IPS-NIHi7 (cell line): ENCODE results near the gene CLCN5.
A peak's percentile ranks its signal among the peaks of the same experiment; 100 is the strongest.

Source experiments
- DNase-seq: peaks from one replicate; pipeline ENCODE4 v3.0.0; 2012; ENCODE audit warnings: mixed read lengths; ENCODE audit errors: extremely low spot score

CLCN5 gene

DNA sequence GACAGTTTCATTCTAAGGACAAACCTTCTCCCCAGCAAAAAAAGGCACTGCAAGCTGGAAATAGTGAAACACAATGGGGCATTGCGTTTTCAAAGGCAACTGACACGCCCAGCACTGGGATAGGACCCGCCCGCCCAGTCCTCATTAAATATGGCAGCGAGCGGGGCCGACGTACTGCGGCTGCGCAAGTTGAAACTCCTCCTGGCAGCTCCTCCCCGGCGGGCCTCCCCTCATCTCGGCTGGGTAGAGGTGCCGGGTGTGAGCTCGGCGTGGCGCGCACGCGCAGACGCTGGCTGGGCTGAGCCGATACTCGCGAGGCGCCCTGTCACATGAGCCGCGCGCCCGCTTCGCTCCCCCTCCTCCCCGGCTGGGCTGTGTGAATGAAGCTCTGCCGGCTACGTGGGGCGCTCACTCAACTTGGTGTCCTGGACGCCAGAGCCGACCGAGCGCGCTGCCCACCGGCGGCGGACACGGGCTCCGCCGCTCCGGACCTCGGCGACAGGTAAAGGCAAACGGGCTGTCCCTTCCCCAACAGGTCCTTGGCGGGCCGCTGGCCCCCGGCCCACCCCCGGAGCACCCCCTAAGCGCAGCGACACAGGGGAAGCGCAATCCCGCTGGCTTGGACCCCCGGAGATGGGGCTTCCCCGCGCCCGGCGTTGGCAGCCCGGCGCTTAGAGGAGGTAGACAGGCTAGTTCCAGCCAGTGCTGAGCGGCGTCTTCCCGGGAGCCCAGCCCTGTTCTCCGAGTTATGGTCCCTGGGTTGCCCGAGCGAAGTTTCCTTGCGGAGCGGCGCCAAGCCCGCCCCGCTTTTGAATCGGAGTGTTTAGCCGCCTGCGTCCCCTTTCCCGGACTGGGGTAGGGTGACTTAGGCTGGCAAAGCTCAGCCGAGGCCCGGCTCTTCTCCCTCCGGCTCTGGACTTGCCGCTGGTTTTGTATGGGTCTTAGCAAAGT lies at the start of gene CLCN5:
CLCN5 (plus strand) TSS at position 306 of the 951 bp plus-strand sequence. CDS start 2,703 bp downstream, outside the sequence.
- DNase-seq: peak; percentile 89

DNA sequence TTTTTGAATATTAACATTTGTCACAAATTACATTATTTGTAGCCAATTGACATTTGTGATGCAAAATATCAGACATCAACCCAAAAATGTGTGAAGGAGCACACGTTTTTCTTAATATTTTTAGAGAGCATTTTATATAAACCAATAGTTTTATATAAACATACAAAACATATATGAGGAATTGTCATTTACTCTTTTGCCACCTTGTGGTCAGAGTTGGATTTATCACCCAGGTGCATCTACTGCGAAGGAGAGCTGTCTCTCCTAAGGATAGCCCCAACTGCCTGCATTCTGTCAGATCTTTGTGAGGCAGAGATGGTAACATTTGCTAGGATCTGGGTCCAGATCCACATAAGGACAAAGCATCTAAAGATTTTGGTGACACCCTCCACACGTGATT lies 45.6 kb upstream of the CLCN5 start:
- DNase-seq: peak; percentile 23

DNA sequence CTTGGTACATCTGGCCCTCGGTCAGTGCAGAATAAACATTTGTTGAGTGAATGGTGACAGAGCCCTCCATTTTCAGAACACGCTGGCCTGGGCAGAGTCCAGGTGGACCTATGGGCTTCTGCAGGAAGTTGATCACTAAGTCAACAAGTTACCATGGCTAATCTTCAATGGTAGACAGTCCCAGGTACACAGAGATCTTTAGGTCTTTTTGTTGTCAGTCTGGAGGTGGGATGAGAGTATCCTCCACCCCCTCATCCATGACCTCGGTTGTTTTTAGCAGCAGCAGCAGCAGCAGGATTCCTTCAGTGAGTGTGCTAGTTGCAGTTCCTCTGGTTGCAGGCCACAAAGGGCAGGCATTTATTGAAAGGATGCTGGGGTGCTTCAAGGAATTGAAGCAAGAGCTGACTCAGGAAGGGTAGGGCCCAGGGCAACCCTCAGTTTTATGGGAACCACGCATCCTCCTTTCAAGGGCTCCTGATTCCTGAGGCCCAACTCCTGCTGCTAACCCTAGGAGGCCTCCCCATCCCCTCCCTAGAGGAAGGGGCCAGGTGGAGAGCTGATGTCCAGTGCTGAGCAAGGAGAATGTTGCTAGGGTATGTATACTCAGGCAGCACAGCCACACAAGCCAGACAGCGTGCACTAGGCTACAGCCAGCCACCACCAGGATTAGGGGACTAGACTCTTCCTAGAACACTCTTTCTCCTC lies 44.8 kb upstream of the CLCN5 start:
- DNase-seq: no peak

DNA sequence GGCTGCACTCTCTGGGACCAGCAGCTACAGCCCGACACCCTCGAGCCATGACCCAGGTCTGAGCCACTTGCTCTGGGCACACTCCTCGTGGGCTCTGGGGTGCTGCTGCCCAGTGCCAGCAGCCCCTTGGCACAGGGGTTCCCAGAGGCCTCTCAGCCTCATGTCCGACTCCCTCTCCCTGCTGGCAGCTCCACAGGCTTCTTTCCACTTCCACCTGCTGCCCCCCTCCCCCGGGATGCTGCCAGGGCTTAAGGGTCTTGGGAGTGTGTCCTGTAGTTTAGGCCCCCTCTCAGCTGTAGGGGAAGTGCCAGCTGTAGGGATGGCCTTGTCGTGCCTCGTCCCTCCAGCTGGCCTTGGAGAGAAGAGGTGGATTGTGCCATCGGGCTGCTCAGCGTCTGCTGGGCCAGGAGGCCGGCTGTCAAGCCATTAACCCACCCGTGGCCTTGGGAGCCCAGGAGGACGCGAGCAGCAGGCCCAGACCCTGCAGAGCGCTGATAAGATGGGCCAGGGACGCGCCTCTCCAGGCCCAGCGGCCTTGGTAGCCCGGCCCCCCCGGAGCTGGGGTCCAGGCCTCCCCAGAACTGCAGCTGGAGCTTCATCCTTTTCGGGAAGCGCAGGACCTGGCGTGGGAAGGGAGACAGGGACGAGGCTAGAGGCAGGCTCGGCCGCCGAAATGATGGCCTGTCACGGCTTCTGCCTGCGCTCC lies 44.1 kb upstream of the CLCN5 start:
- no peak for DNase-seq

DNA sequence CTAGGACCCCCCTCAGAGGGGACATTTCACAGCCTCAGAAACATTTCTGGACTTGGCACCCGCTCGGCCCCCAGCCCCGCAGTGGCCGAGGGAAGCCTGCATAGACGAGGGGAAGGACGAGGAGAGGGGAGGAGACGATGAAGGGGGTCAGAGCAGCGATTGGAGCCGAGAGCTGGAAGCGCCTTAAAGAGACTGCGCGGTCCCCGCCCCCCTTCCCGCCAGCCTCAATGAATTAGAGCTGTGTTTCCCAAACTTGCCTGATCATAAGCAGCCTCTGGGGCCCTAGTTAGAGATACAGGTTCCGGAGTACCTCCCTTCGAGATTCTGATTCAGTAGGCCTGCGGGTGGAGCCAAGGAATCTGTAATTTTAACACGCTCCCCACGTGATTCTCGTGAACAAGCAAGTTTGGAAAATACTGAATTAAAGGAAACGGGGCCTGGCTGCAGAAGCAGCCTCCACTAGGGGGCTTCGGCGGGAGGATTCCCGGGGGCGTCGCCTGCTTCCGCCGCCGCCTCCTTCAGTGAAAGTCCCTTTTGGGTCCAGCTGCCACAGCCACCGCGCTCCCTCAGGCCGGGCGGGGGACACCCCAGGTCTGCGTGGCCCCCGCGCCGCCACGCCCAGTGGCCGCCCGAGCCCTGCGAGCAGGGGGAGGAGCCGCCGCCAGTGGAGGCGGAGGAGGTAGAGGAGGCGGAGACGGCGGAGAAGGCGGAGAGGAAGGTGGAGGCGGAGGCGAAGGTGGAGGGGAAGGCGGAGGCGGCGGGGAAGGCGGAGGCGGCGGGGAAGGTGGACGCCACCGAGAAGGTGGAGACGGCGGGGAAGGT lies 43.4 kb upstream of the CLCN5 start, which contains the start of gene USP27X:
USP27X (plus strand) TSS at position 651 of the 822 bp plus-strand sequence. CDS start 824 bp downstream, outside the sequence.
- DNase-seq: peak; percentile 62

DNA sequence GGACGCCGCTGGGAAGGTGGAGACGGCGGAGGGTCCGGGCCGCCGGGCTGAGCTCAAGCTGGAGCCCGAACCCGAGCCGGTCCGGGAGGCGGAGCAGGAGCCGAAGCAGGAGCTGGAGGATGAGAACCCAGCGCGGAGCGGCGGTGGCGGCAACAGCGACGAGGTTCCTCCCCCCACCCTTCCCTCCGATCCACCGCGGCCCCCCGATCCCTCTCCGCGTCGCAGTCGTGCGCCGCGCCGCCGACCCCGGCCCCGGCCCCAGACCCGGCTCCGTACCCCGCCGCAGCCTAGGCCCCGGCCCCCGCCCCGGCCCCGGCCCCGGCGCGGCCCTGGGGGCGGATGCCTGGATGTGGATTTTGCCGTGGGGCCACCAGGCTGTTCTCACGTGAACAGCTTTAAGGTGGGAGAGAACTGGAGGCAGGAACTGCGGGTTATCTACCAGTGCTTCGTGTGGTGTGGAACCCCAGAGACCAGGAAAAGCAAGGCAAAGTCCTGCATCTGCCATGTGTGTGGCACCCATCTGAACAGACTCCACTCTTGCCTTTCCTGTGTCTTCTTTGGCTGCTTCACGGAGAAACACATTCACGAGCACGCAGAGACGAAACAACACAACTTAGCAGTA lies 42.6 kb upstream of the CLCN5 start:
- peak; percentile 13 for DNase-seq

DNA sequence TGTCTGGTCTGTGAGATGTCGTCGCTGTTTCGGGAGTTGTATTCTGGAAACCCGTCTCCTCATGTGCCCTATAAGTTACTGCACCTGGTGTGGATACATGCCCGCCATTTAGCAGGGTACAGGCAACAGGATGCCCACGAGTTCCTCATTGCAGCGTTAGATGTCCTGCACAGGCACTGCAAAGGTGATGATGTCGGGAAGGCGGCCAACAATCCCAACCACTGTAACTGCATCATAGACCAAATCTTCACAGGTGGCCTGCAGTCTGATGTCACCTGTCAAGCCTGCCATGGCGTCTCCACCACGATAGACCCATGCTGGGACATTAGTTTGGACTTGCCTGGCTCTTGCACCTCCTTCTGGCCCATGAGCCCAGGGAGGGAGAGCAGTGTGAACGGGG lies 41.7 kb upstream of the CLCN5 start:
- no peak for DNase-seq

DNA sequence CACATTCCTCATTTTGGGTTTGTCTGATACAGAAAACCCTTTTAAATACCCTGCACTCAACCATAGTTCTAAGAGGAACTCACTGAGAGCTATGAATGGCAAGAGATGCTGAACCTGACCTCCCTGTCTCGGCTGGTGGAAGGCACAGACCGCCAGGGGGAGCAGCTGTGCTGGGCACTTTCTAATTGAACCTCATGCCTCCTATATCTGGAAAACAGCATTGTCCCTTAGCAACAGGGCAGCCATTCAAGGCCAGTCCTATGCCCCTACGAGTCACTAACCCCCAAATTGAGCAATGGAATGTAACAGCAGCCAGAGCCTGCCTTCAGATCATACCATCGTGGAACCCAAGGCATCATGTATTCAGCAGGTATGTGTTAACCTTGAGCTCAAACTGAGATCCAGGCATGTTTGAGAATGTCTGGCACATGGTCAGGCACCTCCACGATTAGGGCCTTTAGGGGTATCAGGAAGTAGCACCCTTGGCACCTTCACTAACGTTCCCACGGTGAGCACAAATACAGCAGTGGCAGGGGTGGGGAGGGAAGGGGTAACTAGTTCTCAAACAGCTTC lies 38.0 kb upstream of the CLCN5 start:
- DNase-seq: peak; percentile 47

DNA sequence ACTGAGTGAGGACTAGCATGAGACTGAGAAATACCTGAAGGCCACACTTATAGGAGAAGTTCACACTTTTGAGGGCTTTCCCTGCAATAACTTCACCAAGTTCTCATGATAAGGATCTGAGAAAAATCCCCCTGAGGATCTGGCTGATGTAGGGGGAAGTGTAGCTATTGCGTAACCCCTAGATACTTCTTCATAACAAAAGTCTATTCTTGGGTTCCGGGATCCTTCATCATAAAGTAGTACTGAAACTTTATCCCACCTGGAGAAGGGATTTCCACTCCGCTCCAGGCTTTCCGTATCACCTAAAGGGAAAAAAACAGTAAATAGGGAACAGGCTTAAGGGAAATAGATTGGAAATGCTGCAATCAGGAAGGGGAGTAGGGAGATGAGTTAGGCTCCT lies 29.9 kb upstream of the CLCN5 start:
- DNase-seq: no peak

DNA sequence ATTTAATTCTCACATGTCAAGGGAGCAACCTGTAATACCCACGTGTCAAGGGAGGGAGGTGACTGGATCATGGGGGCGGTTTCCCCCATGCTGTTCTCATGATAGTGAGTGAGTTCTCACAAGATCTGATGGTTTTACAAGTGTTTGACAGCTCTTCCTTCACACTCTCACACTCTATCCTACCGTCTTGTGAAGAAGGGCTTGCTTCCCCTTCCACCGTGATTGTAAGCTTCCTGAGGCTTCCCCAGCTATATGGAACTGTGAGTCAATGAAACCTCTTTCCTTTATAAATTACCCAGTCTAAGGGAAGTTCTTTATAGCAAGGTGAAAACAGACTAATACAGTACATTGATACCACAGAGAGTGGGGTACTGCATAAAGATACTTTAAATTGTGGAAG lies 25.4 kb upstream of the CLCN5 start:
- DNase-seq: no peak

DNA sequence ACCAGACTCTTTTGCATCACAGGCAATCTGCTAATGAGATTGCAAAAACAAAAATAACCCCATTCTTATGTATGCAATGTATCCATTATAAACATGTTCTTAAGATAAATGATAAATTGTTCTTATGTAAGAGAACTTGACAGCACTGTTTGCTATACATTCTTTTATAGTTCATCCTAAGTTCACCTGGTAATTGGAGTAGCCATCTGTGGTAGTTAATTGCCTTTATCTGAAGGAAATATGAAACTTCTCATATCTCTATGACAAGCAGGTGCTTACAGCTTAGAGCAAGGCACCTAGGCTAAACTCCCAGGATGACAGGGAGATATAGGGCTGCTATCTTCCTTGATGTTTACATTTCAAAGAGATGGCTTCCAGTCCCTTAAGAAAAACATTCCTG lies 21.3 kb upstream of the CLCN5 start:
- DNase-seq: no peak

DNA sequence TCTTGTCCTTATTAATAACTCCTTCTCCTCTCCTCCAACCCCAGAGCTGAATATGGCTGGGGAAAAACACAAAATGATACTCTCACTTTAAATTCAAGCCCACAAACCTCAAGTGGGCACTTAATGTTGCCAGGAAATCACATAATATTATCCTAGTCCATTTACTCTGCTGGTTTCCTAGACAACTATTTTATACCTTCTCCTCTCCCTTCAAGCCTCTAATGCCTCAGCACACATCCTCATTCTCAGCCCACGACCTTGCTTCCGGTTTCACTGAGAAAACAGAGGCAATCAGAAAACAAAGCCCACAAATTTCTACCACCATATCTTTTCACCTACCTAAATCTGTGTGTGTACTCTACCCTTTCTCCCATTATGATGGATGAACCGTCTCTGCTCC lies 12.1 kb upstream of the CLCN5 start:
- DNase-seq: no peak

DNA sequence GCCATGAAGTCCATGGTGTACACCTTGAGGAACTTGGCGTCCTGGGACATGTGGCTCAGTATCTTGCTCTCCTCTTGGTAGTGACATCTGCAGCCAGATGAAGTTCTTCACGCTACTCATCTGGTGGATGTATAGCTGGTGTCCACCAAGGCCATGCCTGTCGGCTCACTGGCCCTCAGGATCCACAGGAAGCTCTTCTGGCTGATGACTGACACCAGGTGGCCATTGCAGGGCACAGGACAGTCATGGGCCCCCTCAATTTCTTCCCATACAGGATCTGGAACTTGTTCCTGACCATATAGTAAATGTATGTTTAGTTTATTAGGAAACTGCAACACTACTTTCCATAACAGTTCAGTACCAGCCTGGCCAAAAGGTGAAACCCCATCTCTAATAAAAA lies 10.3 kb upstream of the CLCN5 start:
- DNase-seq: peak; percentile 18

DNA sequence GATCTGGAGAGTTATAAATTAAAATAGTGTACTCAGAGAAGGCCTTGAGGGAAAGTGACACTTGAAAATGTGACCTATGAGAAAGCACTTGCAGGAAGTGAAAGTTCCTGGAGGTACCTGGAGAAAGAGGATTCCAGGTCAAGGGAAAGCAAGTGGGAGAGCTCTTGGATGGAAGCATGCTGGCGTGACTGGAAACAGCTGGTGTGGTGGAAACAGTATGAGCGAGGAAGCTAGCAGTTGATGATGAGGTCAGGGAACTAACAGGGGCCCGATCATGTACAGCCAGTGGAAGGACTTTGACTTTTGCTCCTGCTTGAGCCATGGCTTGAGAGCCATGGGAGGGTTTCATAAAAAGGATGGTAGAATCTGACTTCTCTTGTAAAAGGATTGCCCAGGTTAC lies 9.5 kb upstream of the CLCN5 start:
- DNase-seq: no peak

DNA sequence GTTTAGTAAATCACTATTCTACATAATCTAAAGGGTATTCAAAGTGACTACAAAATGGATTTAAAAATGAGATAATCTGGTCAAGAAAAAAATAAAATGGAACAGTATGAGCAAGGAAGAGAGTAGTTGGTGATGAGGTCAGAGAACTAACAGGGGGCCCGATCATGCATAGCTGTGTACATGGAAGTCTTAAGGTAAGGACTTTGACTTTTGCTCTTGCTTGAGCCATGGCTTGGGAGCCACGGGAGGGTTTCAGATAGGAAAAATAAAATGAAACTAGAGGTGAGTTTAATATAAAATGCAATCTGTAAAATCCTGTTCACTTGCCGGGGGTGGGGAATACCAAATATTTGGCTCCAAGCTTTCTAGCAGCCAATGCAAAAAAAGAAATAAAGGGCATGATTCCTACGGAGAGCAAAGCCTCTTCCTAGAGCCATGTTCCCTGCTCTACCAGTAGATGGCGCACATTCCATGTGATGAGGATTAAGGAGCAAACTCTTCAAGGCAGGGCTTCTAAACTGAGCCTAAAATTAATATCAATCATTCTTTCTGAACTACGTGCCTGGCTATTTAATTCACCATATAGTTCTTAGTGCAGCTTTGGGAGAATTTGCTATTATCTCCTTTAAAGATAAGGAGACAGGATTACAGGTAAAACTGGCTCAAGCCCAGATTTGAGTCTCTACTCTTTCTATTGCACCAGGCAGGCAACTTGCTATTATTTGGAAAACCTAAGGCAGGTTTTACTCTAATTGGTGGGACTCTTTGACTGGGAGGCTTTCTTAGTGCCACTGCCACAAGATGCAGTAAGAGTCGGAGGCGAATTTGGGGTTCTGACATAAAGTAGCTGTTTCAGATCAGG lies 6.8 kb upstream of the CLCN5 start:
- peak; percentile 50 for DNase-seq

DNA sequence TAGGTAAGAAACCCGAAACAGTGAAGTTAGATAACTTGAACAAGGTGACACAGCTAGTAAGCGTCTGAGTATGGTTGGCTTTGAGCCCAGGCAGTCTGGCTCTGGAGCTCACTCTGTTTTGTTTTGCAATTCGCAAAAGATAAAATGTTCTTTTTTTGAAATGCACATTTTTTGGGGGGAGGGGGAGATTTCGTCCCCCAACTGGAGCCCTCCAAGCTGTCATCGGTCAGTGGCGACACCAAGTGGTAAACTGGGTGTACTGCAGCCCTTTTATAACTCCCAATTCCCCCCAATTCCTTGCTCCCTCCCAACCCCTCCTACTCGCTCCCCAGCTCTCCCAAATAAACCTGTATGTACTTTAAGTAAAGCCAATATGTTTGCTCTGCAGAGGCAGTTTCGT lies 2.8 kb upstream of the CLCN5 start:
- DNase-seq: peak; percentile 49

DNA sequence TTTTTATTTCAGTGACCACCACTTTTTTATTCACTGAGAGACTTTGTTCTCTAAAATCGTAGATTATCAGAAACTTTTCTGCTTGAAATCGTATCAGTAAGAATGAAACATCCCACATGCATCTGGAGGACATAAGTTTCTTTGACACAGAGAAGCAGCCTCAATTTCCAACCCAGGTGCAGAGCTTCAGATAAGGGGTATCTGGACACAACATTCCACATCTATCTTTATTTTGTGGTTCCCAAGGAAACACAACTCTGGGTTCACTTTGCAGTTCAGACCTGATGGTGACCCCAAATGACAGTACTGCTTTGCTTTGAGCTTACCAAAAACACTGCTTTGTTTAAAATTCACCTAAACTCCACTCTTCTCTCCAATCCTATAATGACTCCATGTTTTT lies 1.3 kb upstream of the CLCN5 start:
- no peak for DNase-seq

DNA sequence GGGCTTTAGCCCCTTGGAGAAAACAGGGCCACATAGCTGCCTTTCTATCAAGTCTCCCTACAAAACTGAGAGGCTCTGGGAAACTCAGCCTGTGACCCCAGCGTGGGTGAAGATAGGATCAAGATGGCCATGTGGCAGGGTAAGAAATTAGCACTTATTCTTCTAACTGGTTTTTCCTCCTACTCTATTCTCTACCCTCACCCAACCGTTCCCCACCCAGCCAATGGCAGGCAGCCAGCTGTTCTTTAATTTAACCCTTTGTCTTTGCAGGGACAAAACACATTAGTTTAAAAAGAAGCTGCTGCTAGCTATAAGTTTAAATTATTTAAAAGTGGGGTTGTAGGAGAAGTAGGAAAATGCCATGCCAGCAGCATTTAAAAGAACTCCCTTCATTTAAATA lies 2.8 kb downstream of the CLCN5 start:
- no peak for DNase-seq

DNA sequence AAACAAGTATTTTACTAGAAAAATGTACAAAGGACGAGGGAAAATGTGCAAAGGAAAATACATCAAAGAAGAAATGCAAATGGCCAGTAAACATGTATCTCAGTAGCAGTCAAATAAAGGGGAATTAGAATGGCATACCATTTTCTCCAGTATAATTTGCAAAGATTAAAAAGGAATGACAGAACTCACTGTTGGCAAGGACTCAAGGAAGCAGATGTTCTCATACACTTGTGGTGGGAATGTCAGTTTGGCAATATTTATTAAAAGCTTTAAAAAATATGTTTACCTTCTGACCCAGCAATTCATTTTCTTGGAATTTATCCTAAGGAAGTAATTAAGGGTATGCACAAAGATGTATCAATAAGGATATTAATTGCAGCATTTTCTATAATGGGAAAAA lies 7.6 kb downstream of the CLCN5 start:
- no peak for DNase-seq

DNA sequence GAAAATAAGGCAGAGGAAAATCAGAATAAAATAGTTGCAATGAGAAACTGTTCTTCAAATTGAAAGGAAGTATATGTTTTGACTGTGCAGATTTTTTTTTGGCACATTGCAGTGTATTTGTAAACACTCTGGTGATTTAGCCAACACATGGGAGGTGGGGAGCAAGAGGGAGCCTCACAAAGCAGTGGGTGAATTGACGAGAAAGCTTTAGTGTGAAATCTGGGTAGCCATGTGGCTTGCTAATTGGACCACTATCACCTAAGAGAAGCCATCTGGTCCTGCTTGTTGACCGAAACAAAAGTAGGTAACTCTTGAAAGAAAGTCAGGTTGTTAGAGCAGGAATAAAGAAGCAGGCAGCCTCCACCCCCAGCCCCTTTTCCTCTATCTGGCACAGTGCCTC lies 10.4 kb downstream of the CLCN5 start:
- DNase-seq: no peak
